ENCODE data around the gene SELPLG.
"Not testable (repeated sequence)": the region's sequence is repeated elsewhere in the genome, so short reads cannot be mapped to it uniquely, and the experiment has no call there.

SELPLG gene

GRCh38 chr12:108655812-108656175 lies 22.1 kb upstream of the SELPLG start:
- DNase-seq = not testable (repeated sequence)

DNA sequence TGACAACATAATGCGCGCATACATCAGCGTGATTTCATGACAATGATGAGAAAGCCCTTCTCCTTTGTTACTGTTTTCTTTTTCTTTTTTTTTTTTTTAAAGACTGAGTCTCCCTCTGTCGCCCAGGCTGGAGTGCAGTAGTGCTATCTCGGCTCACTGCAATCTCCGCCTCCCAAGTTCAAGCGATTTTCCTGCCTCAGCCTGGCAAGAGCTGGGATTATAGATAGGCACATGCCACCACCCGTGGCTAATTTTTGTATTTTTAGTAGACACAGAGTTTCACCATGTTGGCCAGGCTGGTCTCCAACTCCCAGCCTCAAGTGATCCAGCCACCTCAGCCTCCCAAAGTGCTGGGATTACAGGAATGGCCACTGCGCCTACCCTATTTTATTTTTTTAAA lies 20.9 kb upstream of the SELPLG start:
- not testable (repeated sequence) for DNase-seq

DNA sequence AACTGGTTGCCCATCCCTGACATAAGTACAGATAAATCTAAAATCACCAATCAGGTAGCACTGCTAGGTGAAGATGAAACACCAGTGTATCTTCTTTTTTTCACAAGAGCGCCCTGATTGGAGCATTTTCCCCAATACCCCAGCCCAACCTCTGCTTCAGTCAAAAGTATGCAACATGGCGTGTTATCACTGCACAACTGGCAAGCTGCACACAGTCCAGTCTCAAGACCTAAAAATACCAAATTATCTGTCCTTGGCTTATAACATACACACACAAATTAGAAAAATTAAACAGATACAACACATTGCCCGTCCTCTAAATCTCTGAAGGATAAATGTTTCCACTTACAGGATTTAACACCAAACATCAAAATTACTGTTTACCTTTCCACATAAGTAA lies 20.2 kb upstream of the SELPLG start:
- DNase-seq = no peak

DNA sequence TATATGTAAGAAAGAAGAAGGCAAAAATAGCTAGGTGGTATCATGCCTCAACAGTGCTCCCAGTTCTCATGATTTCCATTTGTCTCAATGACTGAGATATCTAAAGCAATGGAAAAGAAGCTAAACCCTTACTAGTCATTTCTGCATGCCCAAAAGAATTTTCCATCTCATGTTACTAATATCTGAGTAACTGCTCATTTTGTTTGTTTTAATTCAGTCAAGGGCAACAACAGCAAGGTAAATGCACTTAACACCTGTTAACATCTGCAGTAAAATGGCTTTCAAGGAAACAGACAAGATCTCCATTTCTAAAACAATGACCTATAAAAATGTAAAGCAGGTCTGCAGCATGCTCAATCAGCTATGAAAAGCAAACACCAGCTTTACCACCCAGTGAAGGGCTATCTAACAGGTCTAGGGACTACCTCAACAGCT lies 19.4 kb upstream of the SELPLG start:
- no peak for DNase-seq

DNA sequence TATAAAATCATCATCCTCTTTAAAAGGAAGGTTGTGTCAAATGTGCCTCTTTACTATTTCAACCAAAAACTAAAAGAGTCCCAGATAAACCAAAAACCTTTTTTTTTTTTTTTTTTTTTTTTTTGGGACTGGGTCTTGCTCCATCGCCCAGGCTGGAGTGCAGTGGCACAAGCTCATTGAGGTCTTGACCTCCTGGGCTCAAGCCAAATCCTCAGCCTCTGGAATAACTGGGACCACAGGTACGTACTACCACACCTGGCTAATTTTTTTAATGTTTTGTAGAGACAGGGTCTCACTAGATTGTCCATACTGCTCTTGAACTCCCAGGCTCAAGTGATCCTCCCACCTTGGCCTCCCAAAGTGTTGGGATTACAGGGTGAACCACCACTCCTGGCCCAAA lies 16.4 kb upstream of the SELPLG start:
- no peak for DNase-seq

DNA sequence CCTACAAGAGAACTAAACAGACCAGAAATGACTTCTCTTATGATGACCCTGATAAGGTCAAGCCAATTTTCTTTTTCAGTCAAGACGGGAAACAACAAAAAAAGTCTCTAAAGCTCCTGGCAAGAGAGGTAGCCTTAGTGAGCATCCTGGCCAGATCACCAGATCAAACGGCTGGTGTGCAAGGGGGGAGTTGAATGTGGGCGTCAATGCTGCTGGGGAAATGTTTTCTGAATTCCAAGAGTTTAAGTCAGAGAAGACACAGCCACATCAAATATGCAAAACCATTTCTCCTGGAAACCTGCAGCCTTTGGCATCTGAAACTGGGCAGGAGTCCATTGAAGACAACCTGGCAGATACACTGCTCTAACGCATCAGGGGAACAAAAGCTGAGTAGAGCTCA lies 16.0 kb upstream of the SELPLG start:
- no peak for DNase-seq

DNA sequence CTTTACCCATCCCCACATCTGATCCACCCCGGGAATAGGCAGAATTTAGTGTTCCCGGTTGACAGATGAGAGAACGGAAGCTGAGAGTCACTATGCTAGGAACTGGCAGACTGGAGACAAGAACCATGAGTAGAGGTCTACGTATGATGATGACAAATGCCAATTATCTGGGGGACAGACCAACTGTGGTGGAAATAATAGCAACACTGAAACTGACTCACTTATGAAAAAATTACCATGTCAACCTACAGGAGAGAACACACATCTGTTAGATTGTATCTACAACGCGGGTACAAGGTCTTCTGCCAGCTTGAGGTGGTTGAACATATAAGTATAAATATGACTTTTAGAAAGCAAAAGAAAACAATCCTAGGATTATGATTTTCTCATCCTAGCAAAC lies 15.4 kb upstream of the SELPLG start:
- no peak for DNase-seq

GRCh38 chr12:108648371-108648770 lies 14.7 kb upstream of the SELPLG start:
- no peak for DNase-seq

GRCh38 chr12:108647585-108648287 lies 14.0 kb upstream of the SELPLG start:
- DNase-seq = no peak

DNA sequence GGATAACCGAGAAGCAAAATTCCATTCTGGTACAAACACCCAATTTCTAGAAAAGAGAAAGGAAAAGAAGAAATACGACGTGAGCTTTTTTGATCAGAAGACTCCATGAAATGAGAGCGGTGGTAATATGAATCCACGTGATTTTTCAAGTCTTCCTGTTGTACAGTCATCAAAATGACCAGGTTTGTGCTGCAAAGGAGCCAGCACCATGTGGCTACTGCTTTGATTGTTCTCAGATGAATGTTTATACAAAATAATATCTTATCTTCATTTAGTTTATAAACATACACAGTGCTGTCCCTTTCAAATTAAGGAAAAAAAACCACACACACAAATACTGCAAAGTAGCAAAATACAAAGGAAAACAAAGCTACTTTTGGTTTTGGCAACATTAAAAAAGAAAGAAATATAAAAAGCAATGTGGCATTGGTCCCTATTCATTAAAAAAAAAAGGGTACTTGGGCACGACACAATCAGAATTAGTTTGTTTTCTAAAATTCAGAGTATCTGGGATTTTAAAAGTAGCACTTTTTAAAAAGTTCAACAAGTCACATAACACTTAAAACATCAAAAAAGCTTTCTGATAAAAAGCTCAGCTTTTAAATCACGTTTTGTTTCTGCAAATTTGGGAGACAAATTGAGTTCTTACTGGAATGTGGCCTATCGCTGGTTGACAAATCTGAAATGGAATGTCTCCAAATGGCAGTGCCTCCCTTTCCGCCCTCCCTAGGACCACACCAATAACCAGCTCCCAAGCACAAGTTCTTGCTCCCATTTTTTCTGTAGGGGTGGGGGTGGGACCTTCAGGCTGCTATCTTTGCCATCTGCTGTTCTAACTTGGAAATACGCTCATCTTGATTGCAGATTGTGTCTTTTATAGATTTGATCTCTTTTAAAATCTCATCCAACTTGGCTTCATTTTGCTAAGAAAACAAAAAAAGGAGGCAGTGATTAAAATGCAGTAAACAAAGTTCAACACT lies 13.2 kb upstream of the SELPLG start:
- DNase-seq = no peak

GRCh38 chr12:108645686-108646599 lies 12.2 kb upstream of the SELPLG start:
- DNase-seq = no peak

GRCh38 chr12:108644811-108645120 lies 11.1 kb upstream of the SELPLG start:
- no peak for DNase-seq

- DNase-seq = no peak
These were observed 10.5 kb upstream of the SELPLG start for GRCh38 chr12:108643941-108644810.

DNA sequence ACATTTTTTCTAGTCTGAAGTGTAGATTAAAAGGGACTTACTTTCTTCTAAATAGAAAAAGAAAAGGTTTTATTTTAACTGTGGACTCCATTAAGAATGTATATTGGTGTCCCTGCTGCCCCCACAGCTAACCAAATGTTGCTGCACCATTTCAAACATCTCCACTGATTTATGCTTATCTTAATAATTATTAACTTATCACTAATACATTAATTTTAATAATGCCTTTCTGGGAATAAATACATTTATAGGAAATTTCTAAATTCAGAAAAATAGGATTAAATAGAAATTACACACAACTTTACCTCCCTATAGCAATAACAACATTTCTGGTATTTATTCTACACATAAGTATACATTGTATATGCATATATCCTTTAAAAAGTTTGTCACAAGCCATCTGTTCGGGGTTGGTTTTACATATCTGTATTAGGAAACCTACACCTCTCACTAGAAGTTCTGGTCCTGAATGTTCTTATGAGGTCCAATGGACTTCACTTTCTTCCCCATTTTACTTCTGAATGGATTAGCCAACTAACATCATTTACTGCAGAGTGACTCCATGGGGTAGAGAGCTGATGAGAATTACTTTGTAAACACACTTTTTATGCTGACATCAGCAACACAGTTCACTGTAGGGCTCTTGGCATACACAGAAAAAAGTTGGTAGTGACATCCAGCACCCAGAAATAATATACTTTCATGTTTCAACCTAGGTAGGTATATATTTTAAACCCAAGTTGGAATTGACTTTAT lies 9.4 kb upstream of the SELPLG start:
- no peak for DNase-seq

GRCh38 chr12:108642269-108642870 lies 8.7 kb upstream of the SELPLG start:
- no peak for DNase-seq

DNA sequence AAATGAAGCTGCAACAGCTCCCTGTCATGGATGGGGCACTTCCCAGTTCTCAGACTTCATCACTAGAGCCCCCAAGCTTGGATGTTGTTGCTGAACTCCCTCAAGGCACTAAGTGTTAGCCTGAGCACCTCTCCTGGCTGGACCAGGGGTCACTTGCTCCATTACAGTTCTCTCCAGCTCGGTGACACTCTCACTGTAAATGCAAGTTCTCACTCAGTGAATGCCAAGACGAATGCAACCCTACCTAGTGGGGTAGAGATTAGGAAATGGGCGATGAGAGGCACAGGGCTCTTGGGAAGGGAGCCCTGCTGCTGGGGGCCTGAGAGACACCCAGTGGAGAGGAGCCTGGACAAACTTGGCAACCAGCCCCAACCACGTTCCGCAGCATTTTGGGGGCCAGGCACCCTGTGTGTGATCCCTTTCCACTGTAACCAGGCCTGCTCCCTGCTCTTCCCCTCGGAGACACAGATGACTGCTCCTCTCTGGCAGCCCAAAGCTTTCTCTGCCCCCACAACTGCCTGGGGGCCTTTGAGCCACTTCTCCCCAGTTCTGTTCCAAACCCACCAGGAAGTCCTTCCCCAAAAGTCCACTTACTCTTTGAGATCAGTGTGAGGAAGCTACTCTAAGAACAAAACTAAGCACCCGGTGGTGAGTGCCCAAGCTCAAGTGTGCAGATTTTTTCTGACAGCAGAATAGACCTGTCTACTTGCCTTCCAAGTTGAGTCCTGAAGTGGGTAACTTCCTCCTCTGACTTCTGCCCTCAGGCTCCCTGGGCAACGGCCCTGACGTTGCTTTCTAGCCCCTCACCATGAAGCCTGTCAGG lies 8.0 kb upstream of the SELPLG start:
- DNase-seq = no peak

DNA sequence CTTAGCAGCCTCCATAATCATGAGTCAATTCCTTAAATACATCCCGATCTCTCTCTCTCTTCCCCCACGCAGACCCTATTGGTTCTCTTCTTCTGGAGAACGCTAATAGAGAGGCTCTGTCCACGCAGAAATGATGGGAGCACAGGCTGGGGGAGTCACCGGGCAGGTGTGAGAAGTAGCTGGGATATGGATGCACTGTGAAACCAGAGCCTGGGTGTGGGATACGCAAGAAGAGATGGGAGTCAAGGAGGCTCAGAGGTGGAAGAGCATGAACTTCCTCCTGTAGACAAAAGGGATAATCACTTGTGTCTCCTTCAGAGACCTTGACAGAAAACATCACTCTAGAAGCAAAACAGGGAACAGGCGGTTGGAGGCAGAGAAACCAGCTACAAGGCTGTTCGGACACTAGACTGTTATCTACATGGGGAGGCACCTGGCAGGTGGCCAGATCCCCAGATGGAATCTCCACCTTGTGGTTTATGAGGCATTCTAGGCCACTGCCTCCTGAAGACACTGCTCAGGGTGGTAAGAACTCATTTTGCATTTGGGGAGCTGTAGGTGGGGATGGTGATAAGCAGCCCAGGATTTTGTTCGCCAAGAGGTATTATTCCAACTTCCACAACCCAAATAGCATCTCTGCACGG lies 7.2 kb upstream of the SELPLG start:
- no peak for DNase-seq

DNA sequence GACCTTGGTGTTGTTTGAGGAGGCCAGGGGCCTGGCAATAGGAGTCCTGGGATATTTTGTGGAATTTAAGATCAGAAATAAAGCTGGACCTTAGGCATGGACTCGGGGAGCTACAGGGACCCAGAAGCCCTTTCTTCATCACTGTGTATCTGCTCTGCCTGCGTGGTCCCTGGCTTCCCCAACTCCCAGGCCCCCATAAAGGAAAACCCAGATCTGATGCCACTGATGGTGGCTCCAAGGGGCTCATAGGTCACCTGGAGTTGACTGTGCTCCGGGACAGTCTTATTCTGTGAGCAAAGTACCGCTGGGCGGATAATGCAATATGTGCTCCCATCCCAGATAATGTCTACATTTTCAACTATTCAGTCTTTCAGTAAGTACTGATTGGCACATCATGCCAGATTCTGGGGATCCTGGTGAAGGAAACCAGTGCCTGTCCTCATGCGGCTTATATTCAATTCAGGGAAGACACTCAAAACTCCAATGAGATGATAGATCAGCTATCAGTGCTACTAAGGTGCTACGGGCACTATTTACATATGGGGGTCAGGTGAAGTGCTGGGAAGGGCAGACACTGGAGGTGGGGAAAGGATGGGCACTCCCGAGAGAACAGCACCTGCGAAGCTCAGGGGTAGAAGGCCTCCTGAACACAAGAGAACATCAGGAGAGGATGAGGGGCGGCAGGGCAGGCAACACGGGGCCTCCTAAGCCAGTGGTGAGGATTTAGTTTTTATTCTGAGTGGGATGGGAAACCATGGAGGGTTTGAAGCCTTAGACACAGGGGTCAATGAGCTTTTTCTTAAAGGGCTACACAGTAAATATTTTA lies 5.5 kb upstream of the SELPLG start:
- no peak for DNase-seq
